K562 (cell line): ENCODE data around the gene SNX3. TPM values are rescaled to one million over a fixed set of nuclear protein-coding genes. Genes with fewer than 3 reads are reported as not detected.

Experiments
- ATAC-seq: fragments of 200-7000 bp; cut with Tn5 transposase; 3 replicates; pipeline ENCODE4 v1.9.1; 2020; ENCODE audit warnings: moderate library complexity
- BruUV-seq: library from RNA; stranded (reverse); fragments of 400-500 nt; replicated peaks from 2 replicates; lab custom pipeline; 2021; lab: Mats Ljungman, UMichigan
- CTCF ChIA-PET: fragments of 300-600 bp; formaldehyde crosslinking; extraction: SDS; loops from one replicate; lab custom pipeline; 2021; ENCODE audit warnings: low intra/inter-chr PET ratio; lab: Yijun Ruan, JAX
- POLR2A ChIA-PET: fragments of 300-600, 350-650 bp; sonication (Branson Sonifier 250); formaldehyde crosslinking; extraction: SDS; loops from one replicate; lab custom pipeline; 2021; ENCODE audit warnings: antibody characterized with exemption, inconsistent platforms; lab: Yijun Ruan, JAX
- DNase-seq, 4 experiments: peaks; one replicate each; pipeline versions ENCODE4 v3.0.0 to v3.0.0-alpha.2; 2011 to 2018; ENCODE audit warnings: low spot score in 3 of 4, mixed read lengths in 3 of 4; ENCODE audit errors: extremely low read depth in 1 of 4
- FAIRE-seq: peaks from 2 replicates; lab custom pipeline; 2011; peaks lifted over from hg19 to GRCh38; lab: Jason Lieb, UNC
- H2AFZ ChIP-seq: 2 replicates; pipeline ENCODE4 v1.6.0; 2011; ENCODE audit warnings: low read depth, low read length, control low read depth, inconsistent platforms
- H3K27ac ChIP-seq: fragments of 200-600 bp; 3 replicates; pipeline ENCODE4 v1.8.0; 2011; ENCODE audit warnings: low read depth, mild to moderate bottlenecking, control low read depth, inconsistent platforms, low read length, moderate library complexity, mixed read lengths; ENCODE audit errors: extremely low read depth
- H3K27me3 ChIP-seq, 2 experiments: fragments of 300-600 bp in 1 of 2; 2 replicates in 1 of 2; 3 replicates in 1 of 2; pipeline versions ENCODE4 v1.6.0 to v1.8.0; 2011; ENCODE audit warnings: inconsistent platforms in 2 of 2, low read length in 2 of 2, mild to moderate bottlenecking in 1 of 2, mixed read lengths in 1 of 2, moderate library complexity in 1 of 2; ENCODE audit not compliant: control insufficient read depth in 2 of 2, insufficient read depth in 2 of 2
- H3K36me3 ChIP-seq: fragments of 300-600 bp; 3 replicates; pipeline ENCODE4 v1.8.0; 2011; ENCODE audit warnings: mild to moderate bottlenecking, low read length, inconsistent platforms; ENCODE audit not compliant: control insufficient read depth, insufficient read depth
- H3K4me1 ChIP-seq, 2 experiments: fragments of 200-600 bp in 1 of 2; replicated peaks in 1 of 2; 2 replicates in 1 of 2; 3 replicates in 1 of 2; pipeline versions ENCODE4 v1.5.1 to v1.8.0; 2011; ENCODE audit warnings: inconsistent platforms in 2 of 2, low read length in 2 of 2, mild to moderate bottlenecking in 1 of 2, mixed read lengths in 1 of 2, moderate library complexity in 1 of 2; ENCODE audit not compliant: control insufficient read depth in 2 of 2, insufficient read depth in 2 of 2
- H3K4me2 ChIP-seq: 2 replicates; pipeline ENCODE4 v1.6.1; 2011; ENCODE audit warnings: low read length, control low read depth, inconsistent platforms, mixed read lengths; ENCODE audit not compliant: insufficient read depth
- H3K4me3 ChIP-seq: fragments of 200-600 bp; sonication (generic), shearing (Covaris generic); 2 replicates; pipeline ENCODE4 v1.5.1; 2016; ENCODE audit warnings: control low read depth, inconsistent platforms
- H3K79me2 ChIP-seq: fragments of 200-600 bp; 3 replicates; pipeline ENCODE4 v1.8.0; 2011; ENCODE audit warnings: low read length, inconsistent platforms; ENCODE audit not compliant: control insufficient read depth, insufficient read depth
- H3K9ac ChIP-seq, 2 experiments: 2 replicates each; pipeline versions ENCODE4 v1.6.0 to v1.6.1; 2011; ENCODE audit warnings: low read depth in 2 of 2, low read length in 2 of 2, control low read depth in 1 of 2, inconsistent platforms in 1 of 2, mild to moderate bottlenecking in 1 of 2, mixed read lengths in 1 of 2; ENCODE audit not compliant: insufficient read depth in 1 of 2
- H3K9me1 ChIP-seq: one replicate; pipeline ENCODE4 v1.6.0; 2011; ENCODE audit warnings: inconsistent platforms, mild to moderate bottlenecking, low read length, moderate library complexity; ENCODE audit not compliant: control insufficient read depth, insufficient read depth
- H3K9me3 ChIP-seq: replicated peaks from 2 replicates; pipeline ENCODE4 v1.5.1; 2011; ENCODE audit warnings: low read depth, low read length, inconsistent platforms; ENCODE audit not compliant: control insufficient read depth, insufficient read depth
- H4K20me1 ChIP-seq: replicated peaks from 2 replicates; pipeline ENCODE4 v1.6.1; 2011; ENCODE audit warnings: low read length, inconsistent platforms, mixed read lengths; ENCODE audit not compliant: control insufficient read depth, insufficient read depth
- WGBS: fragments of 100-300 bp; shearing (Covaris generic); methylation state at CpG from one replicate; pipeline ENCODE4 v1.1.6; 2016; ENCODE audit warnings: low coverage, mixed read lengths; ENCODE audit not compliant: insufficient coverage; ENCODE audit errors: missing lambda C conversion rate; 5-methylcytosine and 5-hydroxymethylcytosine counted together
- in situ Hi-C: fragments of 300-500 bp; cut with MboI; formaldehyde crosslinking; loops from 4 replicates; pipeline ENCODE4 v1.15.0; 2018; ENCODE audit warnings: inconsistent platforms, mixed read lengths
- intact Hi-C: fragments of 100-400 bp; cut with micrococcal nuclease; formaldehyde crosslinking; loops from 2 replicates; pipeline ENCODE4 v1.14.2; 2022
- polyA plus RNA-seq, 8 experiments: library from polyadenylated mRNA; depleted of rRNA in 4 of 8; stranded (reverse) in 5 of 8; unstranded in 3 of 8; fragments of >200 nt; fragmentation: Nextera tagmentation in 2 of 8; fragmentation: Illumina TruSeq in 1 of 8; extraction: Ambion mirVana in 2 of 8; extraction: Trizol in 1 of 8; gene quantifications; 2 replicates each; pipeline versions ENCODE4 v1.2.1 to v1.2.3, GENCODE V29; 2011 to 2014; ENCODE audit warnings: inconsistent platforms in 1 of 8, missing spikeins in 1 of 8
- total RNA-seq, 7 experiments: library from RNA; depleted of rRNA in 6 of 7; stranded (reverse); fragments of >200 nt in 6 of 7; fragmentation: Illumina TruSeq in 2 of 7; extraction: Trizol in 2 of 7; gene quantifications; 2 replicates each; pipeline versions ENCODE4 v1.2.1 to v1.2.3, GENCODE V29; 2011 to 2021; ENCODE audit warnings: low replicate concordance in 1 of 7
- TF ChIP-seq, protein P1 (sequence below), 2 experiments: fragments of 150-350 bp in 1 of 2; IDR thresholded peaks; 2 replicates each; pipeline ENCODE4 v1.6.1; 2012 to 2016; ENCODE audit warnings: low read depth in 2 of 2, low read length in 2 of 2, mild to moderate bottlenecking in 1 of 2, moderate library complexity in 1 of 2
- TF ChIP-seq, protein P2 (sequence below), 3 experiments: fragments of 200-800 bp in 1 of 3; fragments of 250-450 bp in 1 of 3; fragments of 450-650 bp in 1 of 3; sonication (Bioruptor Pico) in 1 of 3; sonication (Bioruptor generic) in 1 of 3; formaldehyde crosslinking in 1 of 3; IDR thresholded peaks; 2 replicates each; pipeline versions ENCODE4 v1.6.1 to v1.8.0; 2016 to 2022; ENCODE audit warnings: mild to moderate bottlenecking in 2 of 3, missing genetic modification characterization in 2 of 3, missing compliant biosample characterization in 1 of 3, moderate library complexity in 1 of 3

Gene SNX3
- total and polyA plus RNA-seq, 9 of the 15 experiments (the other 6 are each of a cell fraction or from before 2014, with no cell fraction given): 48.9 to 410 (median 159) TPM

DNA sequence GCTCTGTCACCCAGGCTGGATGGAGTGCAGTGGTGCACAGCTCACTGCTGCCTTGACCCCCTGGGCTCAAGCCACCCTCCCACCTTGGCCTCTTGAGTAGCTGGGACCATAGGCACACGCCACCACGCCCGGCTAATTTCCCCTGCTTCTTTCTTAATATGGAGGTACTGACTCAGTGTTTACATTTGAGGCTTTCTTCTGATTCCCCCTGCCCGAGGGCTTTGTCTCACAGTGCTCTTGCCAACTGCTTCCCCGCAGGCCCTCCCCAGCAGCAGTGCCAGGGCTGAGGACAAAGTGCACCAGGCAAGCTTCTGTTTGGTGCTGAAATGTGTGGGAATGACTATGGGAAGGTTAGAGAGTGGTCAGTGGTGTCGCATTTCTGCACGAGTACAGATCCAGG lies 60.2 kb downstream of the SNX3 start:
- no peaks in the 10 kb centered on the region for H3K79me2 ChIP-seq
- peak overlapping the region in 1 of 2 experiments; percentile 55; a peak in 1 of 4 replicates for H3K9ac ChIP-seq
- CTCF ChIA-PET: no interaction called here
- H3K4me1 ChIP-seq: peaks cover 0 to 9% of the 10 kb centered on the region in 2 experiments; a peak in 2 of 5 replicates
- DNase-seq (no peak), ATAC-seq (no peak), FAIRE-seq (no peak)
- no TSS peak for BruUV-seq
- no peak overlapping the region for H2AFZ ChIP-seq
- POLR2A ChIA-PET: interaction anchor here (0.6 to 2.4 kb wide), 2 partner anchors 10 to 225 kb away, joined by 3 to 7 read pairs; no protein-coding TSS in a partner anchor
- no peaks in the 10 kb centered on the region for H3K9me3 ChIP-seq
- no peak overlapping the region for H3K4me2 ChIP-seq
- intact Hi-C loops (no loop called here), in situ Hi-C loops (no loop called here)
- H3K27me3 ChIP-seq: no peaks in the 10 kb centered on the region
- H4K20me1 ChIP-seq: no peaks in the 10 kb centered on the region
- no peaks in the 10 kb centered on the region for H3K36me3 ChIP-seq
- H3K9me1 ChIP-seq: no peaks in the 10 kb centered on the region
- TF ChIP-seq, protein P1, sequence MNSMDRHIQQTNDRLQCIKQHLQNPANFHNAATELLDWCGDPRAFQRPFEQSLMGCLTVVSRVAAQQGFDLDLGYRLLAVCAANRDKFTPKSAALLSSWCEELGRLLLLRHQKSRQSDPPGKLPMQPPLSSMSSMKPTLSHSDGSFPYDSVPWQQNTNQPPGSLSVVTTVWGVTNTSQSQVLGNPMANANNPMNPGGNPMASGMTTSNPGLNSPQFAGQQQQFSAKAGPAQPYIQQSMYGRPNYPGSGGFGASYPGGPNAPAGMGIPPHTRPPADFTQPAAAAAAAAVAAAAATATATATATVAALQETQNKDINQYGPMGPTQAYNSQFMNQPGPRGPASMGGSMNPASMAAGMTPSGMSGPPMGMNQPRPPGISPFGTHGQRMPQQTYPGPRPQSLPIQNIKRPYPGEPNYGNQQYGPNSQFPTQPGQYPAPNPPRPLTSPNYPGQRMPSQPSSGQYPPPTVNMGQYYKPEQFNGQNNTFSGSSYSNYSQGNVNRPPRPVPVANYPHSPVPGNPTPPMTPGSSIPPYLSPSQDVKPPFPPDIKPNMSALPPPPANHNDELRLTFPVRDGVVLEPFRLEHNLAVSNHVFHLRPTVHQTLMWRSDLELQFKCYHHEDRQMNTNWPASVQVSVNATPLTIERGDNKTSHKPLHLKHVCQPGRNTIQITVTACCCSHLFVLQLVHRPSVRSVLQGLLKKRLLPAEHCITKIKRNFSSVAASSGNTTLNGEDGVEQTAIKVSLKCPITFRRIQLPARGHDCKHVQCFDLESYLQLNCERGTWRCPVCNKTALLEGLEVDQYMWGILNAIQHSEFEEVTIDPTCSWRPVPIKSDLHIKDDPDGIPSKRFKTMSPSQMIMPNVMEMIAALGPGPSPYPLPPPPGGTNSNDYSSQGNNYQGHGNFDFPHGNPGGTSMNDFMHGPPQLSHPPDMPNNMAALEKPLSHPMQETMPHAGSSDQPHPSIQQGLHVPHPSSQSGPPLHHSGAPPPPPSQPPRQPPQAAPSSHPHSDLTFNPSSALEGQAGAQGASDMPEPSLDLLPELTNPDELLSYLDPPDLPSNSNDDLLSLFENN (IDR thresholded peaks at IDR 0.05; ENCODE audit: low read depth in 2 of 2, low read length in 2 of 2): no peak
- TF ChIP-seq, protein P2, sequence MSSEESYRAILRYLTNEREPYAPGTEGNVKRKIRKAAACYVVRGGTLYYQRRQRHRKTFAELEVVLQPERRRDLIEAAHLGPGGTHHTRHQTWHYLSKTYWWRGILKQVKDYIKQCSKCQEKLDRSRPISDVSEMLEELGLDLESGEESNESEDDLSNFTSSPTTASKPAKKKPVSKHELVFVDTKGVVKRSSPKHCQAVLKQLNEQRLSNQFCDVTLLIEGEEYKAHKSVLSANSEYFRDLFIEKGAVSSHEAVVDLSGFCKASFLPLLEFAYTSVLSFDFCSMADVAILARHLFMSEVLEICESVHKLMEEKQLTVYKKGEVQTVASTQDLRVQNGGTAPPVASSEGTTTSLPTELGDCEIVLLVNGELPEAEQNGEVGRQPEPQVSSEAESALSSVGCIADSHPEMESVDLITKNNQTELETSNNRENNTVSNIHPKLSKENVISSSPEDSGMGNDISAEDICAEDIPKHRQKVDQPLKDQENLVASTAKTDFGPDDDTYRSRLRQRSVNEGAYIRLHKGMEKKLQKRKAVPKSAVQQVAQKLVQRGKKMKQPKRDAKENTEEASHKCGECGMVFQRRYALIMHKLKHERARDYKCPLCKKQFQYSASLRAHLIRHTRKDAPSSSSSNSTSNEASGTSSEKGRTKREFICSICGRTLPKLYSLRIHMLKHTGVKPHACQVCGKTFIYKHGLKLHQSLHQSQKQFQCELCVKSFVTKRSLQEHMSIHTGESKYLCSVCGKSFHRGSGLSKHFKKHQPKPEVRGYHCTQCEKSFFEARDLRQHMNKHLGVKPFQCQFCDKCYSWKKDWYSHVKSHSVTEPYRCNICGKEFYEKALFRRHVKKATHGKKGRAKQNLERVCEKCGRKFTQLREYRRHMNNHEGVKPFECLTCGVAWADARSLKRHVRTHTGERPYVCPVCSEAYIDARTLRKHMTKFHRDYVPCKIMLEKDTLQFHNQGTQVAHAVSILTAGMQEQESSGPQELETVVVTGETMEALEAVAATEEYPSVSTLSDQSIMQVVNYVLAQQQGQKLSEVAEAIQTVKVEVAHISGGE (CRISPR knock-in tag; IDR thresholded peaks at IDR 0.05): peak in 1 of 3 experiments; percentile 53; a peak in 1 of 6 replicates
- 54% methylated on average over 7 of the region's 7 CpGs for WGBS
- H3K27ac ChIP-seq: no peak overlapping the region
- no peak overlapping the region for H3K4me3 ChIP-seq
